Gastrocnemius medialis (tissue), 4 donors: ENCODE results near the gene PTPRE. TPM values are rescaled to one million over a fixed set of nuclear protein-coding genes. Genes with fewer than 3 reads are reported as not detected.

ENCODE experiments used
- ATAC-seq, 2 donors: fragments of 150-250 bp; one replicate each; pipeline ENCODE4 v1.9.1; 2016
- DNase-seq, 2 donors: peaks; one replicate each; pipeline ENCODE4 v3.0.0-alpha.2; 2019
- H3K27ac ChIP-seq, 4 donors: fragments of 200-600 bp; sonication (generic); 1 replicate in 1 of 4; 2 replicates in 3 of 4; pipeline ENCODE4 v1.5.1; 2016 to 2018; ENCODE audit warnings: mild to moderate bottlenecking in 2 of 4, moderate library complexity in 1 of 4
- H3K27me3 ChIP-seq, 3 donors: fragments of 200-600 bp; sonication (generic) in 2 of 3; 1 replicate in 1 of 3; 2 replicates in 2 of 3; pipeline versions ENCODE4 v1.5.1 to v1.6.0; 2016 to 2019; ENCODE audit warnings: mild to moderate bottlenecking in 1 of 3, moderate library complexity in 1 of 3
- H3K36me3 ChIP-seq, 2 donors: fragments of 200-600 bp; sonication (generic) in 1 of 2; one replicate each; pipeline ENCODE4 v1.5.1; 2017 to 2018
- H3K4me1 ChIP-seq, 2 donors: fragments of 200-600 bp; sonication (generic) in 1 of 2; one replicate each; pipeline ENCODE4 v1.5.1; 2016 to 2017; ENCODE audit warnings: mild to moderate bottlenecking in 2 of 2
- H3K4me3 ChIP-seq, 4 donors: fragments of 200-600 bp; sonication (generic) in 3 of 4; 1 replicate in 1 of 4; 2 replicates in 3 of 4; pipeline ENCODE4 v1.5.1; 2016 to 2019; ENCODE audit warnings: mild to moderate bottlenecking in 2 of 4
- H3K9me3 ChIP-seq, 3 donors: fragments of 200-600 bp; sonication (generic) in 2 of 3; 1 replicate in 1 of 3; 2 replicates in 2 of 3; pipeline ENCODE4 v1.5.1; 2016 to 2019
- POLR2A ChIP-seq, 2 donors: fragments of 450-650 bp; IDR thresholded peaks; one replicate each; pipeline ENCODE4 v1.6.1; 2017; ENCODE audit warnings: antibody characterized with exemption in 2 of 2, mild to moderate bottlenecking in 2 of 2, moderate library complexity in 2 of 2
- in situ Hi-C, 4 donors: fragments of 200-750 bp; cut with MboI; loops; one replicate each; pipeline versions ENCODE4 v1.15.0 to v1.8.0; 2017; ENCODE audit warnings: low sequenced_read_pairs in 4 of 4
- intact Hi-C: fragments of 100-400 bp; cut with DNase I; formaldehyde crosslinking; loops from one replicate; pipeline ENCODE4 v1.15.1; 2023; ENCODE audit warnings: low total_unique reads
- total RNA-seq, 4 donors: library from RNA; depleted of rRNA; stranded (reverse); fragments of >200 nt; gene quantifications; one replicate each; pipeline versions ENCODE4 v1.1.0 to v1.2.3, GENCODE V29; 2016
- TF ChIP-seq, protein P1 (sequence below), 5 experiments: fragments of 450-650 bp in 3 of 5; fragments of 200-600 bp in 2 of 5; sonication (generic) in 2 of 5; IDR thresholded peaks in 4 of 5; conservative IDR thresholded peaks in 1 of 5; 1 replicate in 4 of 5; 2 replicates in 1 of 5; pipeline ENCODE4 v1.5.1; 2016 to 2019; ENCODE audit warnings: antibody characterized with exemption in 5 of 5, mild to moderate bottlenecking in 3 of 5, moderate library complexity in 3 of 5

The PTPRE gene
- total RNA-seq, 4 donors from 2014 or later: 0.97 to 2.2 (median 1.6) TPM

- intact Hi-C loops: no loop called here
- Histone ChIP-seq H3K9me3 (no peaks in the 10 kb centered on the region), H3K4me1 (peaks cover 13 to 19% of the 10 kb centered on the region in 2 donors), H3K4me3 (no peak overlapping the region), H3K27me3 (peaks cover 0 to 10% (median 0%) of the 10 kb centered on the region in 3 donors), H3K27ac (no peak overlapping the region), H3K36me3 (no peaks in the 10 kb centered on the region)
- ATAC-seq (no peak), DNase-seq (no peak)
- in situ Hi-C loops: no loop called here
- no peak for TF ChIP-seq POLR2A (IDR thresholded peaks at IDR 0.05)
- TF ChIP-seq, protein P1, sequence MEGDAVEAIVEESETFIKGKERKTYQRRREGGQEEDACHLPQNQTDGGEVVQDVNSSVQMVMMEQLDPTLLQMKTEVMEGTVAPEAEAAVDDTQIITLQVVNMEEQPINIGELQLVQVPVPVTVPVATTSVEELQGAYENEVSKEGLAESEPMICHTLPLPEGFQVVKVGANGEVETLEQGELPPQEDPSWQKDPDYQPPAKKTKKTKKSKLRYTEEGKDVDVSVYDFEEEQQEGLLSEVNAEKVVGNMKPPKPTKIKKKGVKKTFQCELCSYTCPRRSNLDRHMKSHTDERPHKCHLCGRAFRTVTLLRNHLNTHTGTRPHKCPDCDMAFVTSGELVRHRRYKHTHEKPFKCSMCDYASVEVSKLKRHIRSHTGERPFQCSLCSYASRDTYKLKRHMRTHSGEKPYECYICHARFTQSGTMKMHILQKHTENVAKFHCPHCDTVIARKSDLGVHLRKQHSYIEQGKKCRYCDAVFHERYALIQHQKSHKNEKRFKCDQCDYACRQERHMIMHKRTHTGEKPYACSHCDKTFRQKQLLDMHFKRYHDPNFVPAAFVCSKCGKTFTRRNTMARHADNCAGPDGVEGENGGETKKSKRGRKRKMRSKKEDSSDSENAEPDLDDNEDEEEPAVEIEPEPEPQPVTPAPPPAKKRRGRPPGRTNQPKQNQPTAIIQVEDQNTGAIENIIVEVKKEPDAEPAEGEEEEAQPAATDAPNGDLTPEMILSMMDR (IDR thresholded peaks at IDR 0.05 in 4 of 5, conservative IDR thresholded peaks at IDR 0.05 in 1 of 5): no peak
Measured at GRCh38 chr10:127974911-127975310, 68.0 kb downstream of the PTPRE start.

GRCh38 chr10:127976286-127976685, 69.4 kb downstream of the PTPRE start:
- H3K36me3 ChIP-seq: no peaks in the 10 kb centered on the region
- ATAC-seq (peak in 1 of 2 donors; percentile 27), DNase-seq (no peak)
- intact Hi-C loops (no loop called here), in situ Hi-C loops (no loop called here)
- peaks cover 13 to 19% of the 10 kb centered on the region in 2 donors for H3K4me1 ChIP-seq
- no peaks in the 10 kb centered on the region for H3K9me3 ChIP-seq
- H3K27ac ChIP-seq: peak overlapping the region; percentile 30 to 65 (median 43)
- no peak overlapping the region for H3K4me3 ChIP-seq
- TF ChIP-seq POLR2A (IDR thresholded peaks at IDR 0.05): no peak
- TF ChIP-seq, protein P1 (IDR thresholded peaks at IDR 0.05 in 4 of 5, conservative IDR thresholded peaks at IDR 0.05 in 1 of 5): no peak
- peaks cover 0 to 10% (median 0%) of the 10 kb centered on the region in 3 donors for H3K27me3 ChIP-seq

DNA sequence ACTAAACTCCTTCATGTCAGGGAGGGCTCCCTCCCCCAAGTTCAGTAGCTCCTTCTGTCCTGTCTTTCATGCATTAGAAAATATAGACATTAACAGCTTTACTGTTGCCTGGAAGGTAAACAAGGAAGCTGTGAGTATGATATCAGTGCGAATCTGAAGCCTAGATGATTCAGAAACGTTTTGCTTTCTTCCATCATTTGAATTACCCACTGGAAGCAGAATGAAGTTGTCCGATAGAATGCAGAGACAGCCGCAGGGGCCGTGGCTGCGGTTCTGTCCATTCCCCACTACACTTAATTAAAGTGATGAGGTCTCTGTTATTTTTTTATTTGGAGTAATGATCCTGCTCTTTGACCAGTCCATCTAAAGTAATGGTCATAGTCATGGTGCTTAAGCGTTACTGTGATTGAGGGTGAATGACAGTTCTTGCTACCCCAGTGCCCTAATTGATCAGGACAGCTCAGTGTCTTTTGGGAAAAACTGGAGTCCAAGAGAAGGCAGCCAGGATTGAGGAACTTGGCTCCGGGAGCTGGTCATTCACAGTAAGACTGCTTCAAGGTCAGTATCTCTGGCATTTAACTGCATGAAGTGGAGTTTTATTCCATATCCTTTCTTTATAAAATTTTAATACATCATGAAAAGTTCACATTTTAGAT, 69.9 kb downstream of the PTPRE start:
- H3K27me3 ChIP-seq: peaks cover 0 to 10% (median 0%) of the 10 kb centered on the region in 3 donors
- in situ Hi-C loops: no loop called here
- peak overlapping the region in 1 of 4 donors; percentile 32 for H3K4me3 ChIP-seq
- peaks cover 13 to 19% of the 10 kb centered on the region in 2 donors for H3K4me1 ChIP-seq
- DNase-seq: no peak
- H3K36me3 ChIP-seq: no peaks in the 10 kb centered on the region
- intact Hi-C loops: no loop called here
- TF ChIP-seq, protein P1 (IDR thresholded peaks at IDR 0.05 in 4 of 5, conservative IDR thresholded peaks at IDR 0.05 in 1 of 5): no peak
- TF ChIP-seq POLR2A (IDR thresholded peaks at IDR 0.05): no peak
- no peak for ATAC-seq
- H3K9me3 ChIP-seq: no peaks in the 10 kb centered on the region
- peak overlapping the region; percentile 30 to 65 (median 43) for H3K27ac ChIP-seq

DNA sequence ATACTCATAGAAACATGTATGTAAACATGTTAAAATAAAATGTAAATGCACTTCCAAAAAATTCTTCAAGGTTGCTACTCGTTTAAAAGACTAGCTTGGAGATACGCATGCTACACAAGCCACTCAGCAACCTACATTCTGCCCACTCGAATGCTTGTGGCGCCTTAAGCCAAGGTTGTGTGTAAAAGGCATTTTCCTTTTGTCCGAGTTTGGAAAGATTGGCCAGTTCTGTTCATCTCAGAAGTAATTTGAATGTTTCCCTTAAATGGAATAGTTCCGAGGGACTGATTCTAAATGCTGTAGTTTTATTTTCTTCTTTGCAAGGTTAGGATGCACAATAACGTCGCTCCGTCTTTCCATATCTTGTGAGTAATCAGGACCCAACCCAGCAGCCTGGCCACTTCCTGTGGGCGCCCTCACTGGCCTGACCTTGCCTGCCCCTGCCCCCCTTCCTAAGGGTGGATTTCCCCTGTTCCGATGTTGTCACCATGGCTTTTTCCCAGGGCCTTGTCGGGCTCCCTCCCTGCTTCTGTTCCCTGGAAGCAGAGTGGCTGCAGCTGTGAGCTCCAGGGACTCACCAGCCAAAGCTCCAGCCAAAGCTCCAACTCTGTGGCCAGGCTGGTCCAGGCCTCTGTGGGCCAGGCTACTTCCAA, 70.6 kb downstream of the PTPRE start:
- peak overlapping the region in 1 of 4 donors; percentile 32 for H3K4me3 ChIP-seq
- intact Hi-C loops: no loop called here
- peak; percentile 85 to 89 for ATAC-seq
- H3K4me1 ChIP-seq: peaks cover 13 to 19% of the 10 kb centered on the region in 2 donors
- H3K9me3 ChIP-seq: no peaks in the 10 kb centered on the region
- peak overlapping the region; percentile 30 to 65 (median 43) for H3K27ac ChIP-seq
- peaks cover 0 to 9% (median 0%) of the 10 kb centered on the region in 3 donors for H3K27me3 ChIP-seq
- no peaks in the 10 kb centered on the region for H3K36me3 ChIP-seq
- TF ChIP-seq, protein P1 (IDR thresholded peaks at IDR 0.05 in 4 of 5, conservative IDR thresholded peaks at IDR 0.05 in 1 of 5): no peak
- no peak for TF ChIP-seq POLR2A (IDR thresholded peaks at IDR 0.05)
- in situ Hi-C loops: no loop called here
- DNase-seq: peak; percentile 45 to 77
